HEK293 (cell line): Measurements from ENCODE around the gene CSF1.
A peak's percentile ranks its signal among the peaks of the same experiment; 100 is the strongest.

ENCODE experiments used
- CTCF ChIA-PET: fragments of 350-600 bp; formaldehyde crosslinking; extraction: SDS; loops from one replicate; lab custom pipeline; 2021; ENCODE audit warnings: antibody characterized with exemption; lab: Yijun Ruan, JAX
- POLR2A ChIA-PET: fragments of 300-600 bp; formaldehyde crosslinking; extraction: SDS; loops from one replicate; lab custom pipeline; 2020; ENCODE audit warnings: antibody characterized with exemption, inconsistent platforms; lab: Yijun Ruan, JAX
- H3K27ac ChIP-seq: fragments of 200-500 bp; sonication (Bioruptor generic); 2 replicates; pipeline ENCODE4 v1.5.1; 2014; ENCODE audit warnings: low read depth, low read length, control low read depth, inconsistent platforms; ENCODE audit errors: extremely low read depth
- H3K36me3 ChIP-seq, 2 experiments: fragments of 200-500 bp in 1 of 2; sonication (Bioruptor generic) in 1 of 2; 1 replicate in 1 of 2; 2 replicates in 1 of 2; pipeline ENCODE4 v1.5.1; 2014 to 2017; ENCODE audit warnings: inconsistent platforms in 2 of 2, low read length in 2 of 2; ENCODE audit not compliant: control insufficient read depth in 2 of 2, insufficient read depth in 1 of 2
- H3K4me1 ChIP-seq: fragments of 200-500 bp; sonication (Bioruptor generic); 2 replicates; pipeline ENCODE4 v1.5.1; 2014; ENCODE audit warnings: mild to moderate bottlenecking, low read length, inconsistent platforms; ENCODE audit not compliant: control insufficient read depth, insufficient read depth
- H3K4me3 ChIP-seq: 2 replicates; pipeline ENCODE4 v1.5.1; 2011; ENCODE audit warnings: low read depth, mild to moderate bottlenecking, control low read depth, low read length, moderate library complexity
- H3K9me3 ChIP-seq: fragments of 200-500 bp; sonication (Bioruptor generic); 2 replicates; pipeline ENCODE4 v1.5.1; 2014; ENCODE audit warnings: low read depth, low read length, inconsistent platforms; ENCODE audit not compliant: control insufficient read depth, insufficient read depth
- BCL11B ChIP-seq: fragments of 450-650 bp; formaldehyde crosslinking; IDR thresholded peaks from 2 replicates; pipeline ENCODE4 v1.5.1; 2016; ENCODE audit warnings: low read depth, missing biosample characterization, missing genetic modification characterization
- GLIS1 ChIP-seq: fragments of 450-650 bp; formaldehyde crosslinking; IDR thresholded peaks from 2 replicates; pipeline ENCODE4 v1.5.1; 2016; ENCODE audit warnings: missing biosample characterization, missing genetic modification characterization
- MYNN ChIP-seq: fragments of 450-650 bp; formaldehyde crosslinking; IDR thresholded peaks from 2 replicates; pipeline ENCODE4 v1.5.1; 2016; ENCODE audit warnings: missing biosample characterization, missing genetic modification characterization, borderline replicate concordance
- SP2 ChIP-seq: fragments of 450-650 bp; formaldehyde crosslinking; IDR thresholded peaks from 2 replicates; pipeline ENCODE4 v1.5.1; 2016; ENCODE audit warnings: missing biosample characterization, missing genetic modification characterization
- SP3 ChIP-seq: fragments of 450-650 bp; formaldehyde crosslinking; IDR thresholded peaks from 2 replicates; pipeline ENCODE4 v1.5.1; 2016; ENCODE audit warnings: missing biosample characterization, missing genetic modification characterization
- SP7 ChIP-seq: fragments of 450-650 bp; formaldehyde crosslinking; IDR thresholded peaks from 2 replicates; pipeline ENCODE4 v1.5.1; 2016; ENCODE audit warnings: missing biosample characterization, missing genetic modification characterization
- TCF7L2 ChIP-seq: IDR thresholded peaks from 2 replicates; pipeline ENCODE4 v1.6.1; 2011; ENCODE audit warnings: low read depth, mild to moderate bottlenecking, inconsistent platforms, low read length, moderate library complexity, borderline replicate concordance
- ZBTB17 ChIP-seq: fragments of 450-650 bp; formaldehyde crosslinking; IDR thresholded peaks from 2 replicates; pipeline ENCODE4 v1.5.1; 2016; ENCODE audit warnings: missing biosample characterization, missing genetic modification characterization
- ZBTB21 ChIP-seq: fragments of 450-650 bp; formaldehyde crosslinking; IDR thresholded peaks from 2 replicates; pipeline ENCODE4 v1.5.1; 2017; ENCODE audit warnings: missing biosample characterization, missing genetic modification characterization
- ZEB2 ChIP-seq: fragments of 450-650 bp; formaldehyde crosslinking; IDR thresholded peaks from 2 replicates; pipeline ENCODE4 v1.5.1; 2016; ENCODE audit warnings: missing biosample characterization, missing genetic modification characterization
- ZFP3 ChIP-seq: fragments of 450-650 bp; formaldehyde crosslinking; IDR thresholded peaks from 2 replicates; pipeline ENCODE4 v1.5.1; 2016; ENCODE audit warnings: low read depth, missing biosample characterization, missing genetic modification characterization
- ZFP69B ChIP-seq: fragments of 450-650 bp; formaldehyde crosslinking; IDR thresholded peaks from 2 replicates; pipeline ENCODE4 v1.5.1; 2016; ENCODE audit warnings: missing biosample characterization, missing genetic modification characterization
- ZNF174 ChIP-seq: fragments of 450-650 bp; formaldehyde crosslinking; IDR thresholded peaks from 2 replicates; pipeline ENCODE4 v1.5.0; 2017; ENCODE audit warnings: missing biosample characterization, mild to moderate bottlenecking, missing genetic modification characterization
- ZNF211 ChIP-seq: fragments of 450-650 bp; formaldehyde crosslinking; IDR thresholded peaks from 2 replicates; pipeline ENCODE4 v1.5.1; 2016; ENCODE audit warnings: low read depth, missing biosample characterization, missing genetic modification characterization
- ZNF24 ChIP-seq: fragments of 450-650 bp; formaldehyde crosslinking; IDR thresholded peaks from 2 replicates; pipeline ENCODE4 v1.5.1; 2016; ENCODE audit warnings: missing biosample characterization, missing genetic modification characterization
- ZNF248 ChIP-seq: fragments of 450-650 bp; formaldehyde crosslinking; IDR thresholded peaks from 2 replicates; pipeline ENCODE4 v1.5.1; 2017; ENCODE audit warnings: missing biosample characterization, missing genetic modification characterization
- ZNF366 ChIP-seq: fragments of 450-650 bp; formaldehyde crosslinking; conservative IDR thresholded peaks from 2 replicates; pipeline ENCODE4 v1.5.1; 2016; ENCODE audit warnings: missing biosample characterization, missing genetic modification characterization
- ZNF391 ChIP-seq: fragments of 450-650 bp; formaldehyde crosslinking; IDR thresholded peaks from 2 replicates; pipeline ENCODE4 v1.5.1; 2016; ENCODE audit warnings: low read depth, missing biosample characterization, missing genetic modification characterization, borderline replicate concordance
- ZNF394 ChIP-seq: fragments of 450-650 bp; formaldehyde crosslinking; IDR thresholded peaks from 2 replicates; pipeline ENCODE4 v1.5.1; 2016; ENCODE audit warnings: missing biosample characterization, missing genetic modification characterization, mild to moderate bottlenecking, moderate library complexity, borderline replicate concordance
- ZNF433 ChIP-seq: fragments of 450-650 bp; formaldehyde crosslinking; IDR thresholded peaks from 2 replicates; pipeline ENCODE4 v1.5.1; 2016; ENCODE audit warnings: missing biosample characterization, missing genetic modification characterization, low read depth
- ZNF561 ChIP-seq: fragments of 450-650 bp; IDR thresholded peaks from 2 replicates; pipeline ENCODE4 v1.5.1; 2018; ENCODE audit warnings: missing biosample characterization, missing genetic modification characterization, borderline replicate concordance
- ZNF600 ChIP-seq: fragments of 450-650 bp; formaldehyde crosslinking; IDR thresholded peaks from 2 replicates; pipeline ENCODE4 v1.5.1; 2016; ENCODE audit warnings: missing biosample characterization, missing genetic modification characterization
- ZNF624 ChIP-seq: fragments of 450-650 bp; formaldehyde crosslinking; IDR thresholded peaks from 2 replicates; pipeline ENCODE4 v1.5.1; 2017; ENCODE audit warnings: missing biosample characterization, missing genetic modification characterization
- ZNF629 ChIP-seq: fragments of 450-650 bp; formaldehyde crosslinking; IDR thresholded peaks from 2 replicates; pipeline ENCODE4 v1.5.1; 2017; ENCODE audit warnings: missing biosample characterization, missing genetic modification characterization
- ZNF76 ChIP-seq: fragments of 450-650 bp; formaldehyde crosslinking; IDR thresholded peaks from 2 replicates; pipeline ENCODE4; 2016; ENCODE audit warnings: low read depth, missing biosample characterization, missing genetic modification characterization, borderline replicate concordance
- ZNF837 ChIP-seq: fragments of 450-650 bp; formaldehyde crosslinking; IDR thresholded peaks from 2 replicates; pipeline ENCODE4 v1.5.1; 2016; ENCODE audit warnings: missing biosample characterization, missing genetic modification characterization
- TF ChIP-seq, protein P1 (sequence below): fragments of 450-650 bp; formaldehyde crosslinking; IDR thresholded peaks from 2 replicates; pipeline ENCODE4 v1.5.1; 2016; ENCODE audit warnings: missing biosample characterization, missing genetic modification characterization
- TF ChIP-seq, protein P2 (sequence below): fragments of 450-650 bp; formaldehyde crosslinking; IDR thresholded peaks from 2 replicates; pipeline ENCODE4 v1.5.1; 2016; ENCODE audit warnings: missing biosample characterization, missing genetic modification characterization
- TF ChIP-seq, protein P3 (sequence below): fragments of 450-650 bp; formaldehyde crosslinking; IDR thresholded peaks from 2 replicates; pipeline ENCODE4 v1.5.1; 2016; ENCODE audit warnings: missing biosample characterization, missing genetic modification characterization
- TF ChIP-seq, protein P4 (sequence below): fragments of 450-650 bp; formaldehyde crosslinking; IDR thresholded peaks from 2 replicates; pipeline ENCODE4 v1.5.1; 2016; ENCODE audit warnings: missing biosample characterization, missing genetic modification characterization

The CSF1 gene

DNA sequence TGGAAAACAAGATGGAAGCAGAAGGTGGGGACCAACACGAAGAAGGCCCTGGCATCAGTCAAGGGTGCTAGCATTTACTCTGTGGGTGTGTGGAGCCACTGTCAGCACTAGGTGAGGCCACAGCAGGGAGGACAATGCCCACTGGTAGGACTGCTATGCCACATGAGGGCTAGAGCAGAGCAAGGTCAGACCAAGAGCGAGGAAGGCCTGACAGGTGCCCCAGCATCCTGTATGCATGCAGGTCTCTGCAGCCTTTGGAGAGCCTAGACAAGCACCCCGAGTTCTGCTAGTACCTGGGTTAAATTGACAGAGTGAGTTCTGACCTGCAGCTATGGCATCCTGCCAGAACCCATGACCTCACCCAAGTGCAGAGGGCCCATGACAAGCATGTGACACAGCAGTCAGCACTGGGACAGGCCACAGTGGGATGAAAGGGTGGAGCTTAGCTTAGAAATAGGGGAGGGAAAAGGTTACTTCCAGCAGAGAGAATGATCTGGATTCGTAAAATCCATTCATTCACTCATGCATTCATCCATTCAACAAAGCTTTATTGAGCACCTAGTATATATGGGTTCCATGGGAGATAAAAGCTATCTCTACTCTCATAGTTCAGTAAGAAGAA, 9.0 kb upstream of the CSF1 start (continued):
- TF ChIP-seq, protein P1, sequence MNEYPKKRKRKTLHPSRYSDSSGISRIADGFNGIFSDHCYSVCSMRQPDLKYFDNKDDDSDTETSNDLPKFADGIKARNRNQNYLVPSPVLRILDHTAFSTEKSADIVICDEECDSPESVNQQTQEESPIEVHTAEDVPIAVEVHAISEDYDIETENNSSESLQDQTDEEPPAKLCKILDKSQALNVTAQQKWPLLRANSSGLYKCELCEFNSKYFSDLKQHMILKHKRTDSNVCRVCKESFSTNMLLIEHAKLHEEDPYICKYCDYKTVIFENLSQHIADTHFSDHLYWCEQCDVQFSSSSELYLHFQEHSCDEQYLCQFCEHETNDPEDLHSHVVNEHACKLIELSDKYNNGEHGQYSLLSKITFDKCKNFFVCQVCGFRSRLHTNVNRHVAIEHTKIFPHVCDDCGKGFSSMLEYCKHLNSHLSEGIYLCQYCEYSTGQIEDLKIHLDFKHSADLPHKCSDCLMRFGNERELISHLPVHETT (tag by site-specific recombination) = peak; percentile 24; the same call in 1 of the 2 replicates
- no peak for TF ChIP-seq TCF7L2
- TF ChIP-seq ZBTB17 (tag by site-specific recombination) = peak; percentile 56; the same call in 1 of the 2 replicates
- no peak for TF ChIP-seq ZNF837
- peak; percentile 60; the same call in 1 of the 2 replicates for TF ChIP-seq ZNF600
- TF ChIP-seq ZNF174 = no peak
- TF ChIP-seq ZNF24 = peak; percentile 99
- TF ChIP-seq SP2 (tag by site-specific recombination) = peak; percentile 27
- TF ChIP-seq ZEB2 (tag by site-specific recombination) = peak; percentile 30; the same call in 1 of the 2 replicates
- TF ChIP-seq ZNF629 (tag by site-specific recombination) = peak; percentile 82
- peak; percentile 65; the same call in 1 of the 2 replicates for TF ChIP-seq ZBTB21 (tag by site-specific recombination)
- peak; percentile 12; the same call in 1 of the 2 replicates for TF ChIP-seq ZNF391
- no peak for TF ChIP-seq ZNF248
- TF ChIP-seq ZNF366 (tag by site-specific recombination) = peak; percentile 98
- TF ChIP-seq ZNF394 (tag by site-specific recombination) = 0 out of 2 replicates have a peak, but pooled peaks have one; percentile 8
- peak; percentile 42; the same call in 1 of the 2 replicates for TF ChIP-seq SP7 (tag by site-specific recombination)
- TF ChIP-seq ZFP69B (tag by site-specific recombination) = peak; percentile 76
- peak; percentile 46; the same call in 1 of the 2 replicates for TF ChIP-seq SP3
- no peak for TF ChIP-seq ZNF76 (tag by site-specific recombination)

GRCh38 chr1:109902204-109902985, 8.3 kb upstream of the CSF1 start:
- Histone ChIP-seq H3K27ac (no peak overlapping the region), H3K9me3 (no peaks in the 10 kb centered on the region), H3K4me1 (no peaks in the 10 kb centered on the region), H3K4me3 (no peak overlapping the region), H3K36me3 (no peaks in the 10 kb centered on the region)
- ChIA-PET POLR2A (no interaction called here), CTCF (interaction anchor here (0.5 to 0.6 kb wide), 2 partner anchors 16 to 79 kb away, joined by 3 read pairs; no protein-coding TSS in a partner anchor)
- TF ChIP-seq ZNF624 (no peak), ZNF561 (tag by site-specific recombination) (no peak), BCL11B (tag by site-specific recombination) (no peak), ZFP3 (tag by site-specific recombination) (no peak), MYNN (no peak), ZNF211 (no peak), GLIS1 (tag by site-specific recombination) (0 out of 2 replicates have a peak, but pooled peaks have one; percentile 41), ZNF433 (no peak)
- TF ChIP-seq, protein P2, sequence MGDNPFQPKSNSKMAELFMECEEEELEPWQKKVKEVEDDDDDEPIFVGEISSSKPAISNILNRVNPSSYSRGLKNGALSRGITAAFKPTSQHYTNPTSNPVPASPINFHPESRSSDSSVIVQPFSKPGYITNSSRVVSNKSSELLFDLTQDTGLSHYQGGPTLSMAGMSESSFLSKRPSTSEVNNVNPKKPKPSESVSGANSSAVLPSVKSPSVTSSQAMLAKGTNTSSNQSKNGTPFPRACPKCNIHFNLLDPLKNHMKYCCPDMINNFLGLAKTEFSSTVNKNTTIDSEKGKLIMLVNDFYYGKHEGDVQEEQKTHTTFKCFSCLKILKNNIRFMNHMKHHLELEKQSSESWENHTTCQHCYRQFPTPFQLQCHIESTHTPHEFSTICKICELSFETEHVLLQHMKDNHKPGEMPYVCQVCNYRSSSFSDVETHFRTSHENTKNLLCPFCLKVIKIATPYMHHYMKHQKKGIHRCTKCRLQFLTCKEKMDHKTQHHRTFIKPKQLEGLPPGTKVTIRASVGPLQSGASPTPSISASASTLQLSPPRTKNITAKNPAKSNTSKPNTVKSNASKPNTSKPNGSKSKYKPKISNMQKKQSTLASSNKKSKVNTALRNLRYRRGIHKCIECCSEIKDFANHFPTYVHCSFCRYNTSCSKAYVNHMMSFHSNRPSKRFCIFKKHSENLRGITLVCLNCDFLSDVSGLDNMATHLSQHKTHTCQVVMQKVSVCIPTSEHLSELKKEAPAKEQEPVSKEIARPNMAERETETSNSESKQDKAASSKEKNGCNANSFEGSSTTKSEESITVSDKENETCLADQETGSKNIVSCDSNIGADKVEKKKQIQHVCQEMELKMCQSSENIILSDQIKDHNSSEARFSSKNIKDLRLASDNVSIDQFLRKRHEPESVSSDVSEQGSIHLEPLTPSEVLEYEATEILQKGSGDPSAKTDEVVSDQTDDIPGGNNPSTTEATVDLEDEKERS (tag by site-specific recombination) = no peak
- TF ChIP-seq, protein P3, sequence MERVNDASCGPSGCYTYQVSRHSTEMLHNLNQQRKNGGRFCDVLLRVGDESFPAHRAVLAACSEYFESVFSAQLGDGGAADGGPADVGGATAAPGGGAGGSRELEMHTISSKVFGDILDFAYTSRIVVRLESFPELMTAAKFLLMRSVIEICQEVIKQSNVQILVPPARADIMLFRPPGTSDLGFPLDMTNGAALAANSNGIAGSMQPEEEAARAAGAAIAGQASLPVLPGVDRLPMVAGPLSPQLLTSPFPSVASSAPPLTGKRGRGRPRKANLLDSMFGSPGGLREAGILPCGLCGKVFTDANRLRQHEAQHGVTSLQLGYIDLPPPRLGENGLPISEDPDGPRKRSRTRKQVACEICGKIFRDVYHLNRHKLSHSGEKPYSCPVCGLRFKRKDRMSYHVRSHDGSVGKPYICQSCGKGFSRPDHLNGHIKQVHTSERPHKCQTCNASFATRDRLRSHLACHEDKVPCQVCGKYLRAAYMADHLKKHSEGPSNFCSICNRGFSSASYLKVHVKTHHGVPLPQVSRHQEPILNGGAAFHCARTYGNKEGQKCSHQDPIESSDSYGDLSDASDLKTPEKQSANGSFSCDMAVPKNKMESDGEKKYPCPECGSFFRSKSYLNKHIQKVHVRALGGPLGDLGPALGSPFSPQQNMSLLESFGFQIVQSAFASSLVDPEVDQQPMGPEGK (tag by site-specific recombination) = no peak
- TF ChIP-seq, protein P4, sequence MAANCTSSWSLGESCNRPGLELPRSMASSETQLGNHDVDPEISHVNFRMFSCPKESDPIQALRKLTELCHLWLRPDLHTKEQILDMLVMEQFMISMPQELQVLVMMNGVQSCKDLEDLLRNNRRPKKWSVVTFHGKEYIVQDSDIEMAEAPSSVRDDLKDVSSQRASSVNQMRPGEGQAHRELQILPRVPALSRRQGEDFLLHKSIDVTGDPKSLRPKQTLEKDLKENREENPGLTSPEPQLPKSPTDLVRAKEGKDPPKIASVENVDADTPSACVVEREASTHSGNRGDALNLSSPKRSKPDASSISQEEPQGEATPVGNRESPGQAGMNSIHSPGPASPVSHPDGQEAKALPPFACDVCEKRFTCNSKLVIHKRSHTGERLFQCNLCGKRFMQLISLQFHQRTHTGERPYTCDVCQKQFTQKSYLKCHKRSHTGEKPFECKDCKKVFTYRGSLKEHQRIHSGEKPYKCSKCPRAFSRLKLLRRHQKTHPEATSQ (tag by site-specific recombination) = no peak
